Tibial nerve (tissue), 4 donors: ENCODE measurements around the gene PI4K2A. TPM values are rescaled to one million over a fixed set of nuclear protein-coding genes. Genes with fewer than 3 reads are reported as not detected.

Experiments used
- DNase-seq, 2 donors: peaks; one replicate each; pipeline ENCODE4 v3.0.0-alpha.2; 2019; ENCODE audit warnings: low spot score in 2 of 2
- H3K27ac ChIP-seq, 4 donors: fragments of 200-600 bp; sonication (generic) in 3 of 4; one replicate each; pipeline ENCODE4 v1.5.1; 2017 to 2019; ENCODE audit warnings: mild to moderate bottlenecking in 1 of 4
- H3K27me3 ChIP-seq, 2 donors: fragments of 200-600 bp; sonication (generic) in 1 of 2; one replicate each; pipeline versions ENCODE4 v1.5.1 to v1.6.0; 2017 to 2019
- H3K36me3 ChIP-seq, 3 donors: fragments of 200-600 bp; sonication (generic); one replicate each; pipeline ENCODE4 v1.5.1; 2018 to 2019
- H3K4me1 ChIP-seq, 4 donors: fragments of 200-600 bp; sonication (generic) in 3 of 4; one replicate each; pipeline ENCODE4 v1.5.1; 2017 to 2019
- H3K4me3 ChIP-seq, 4 donors: fragments of 200-600 bp; sonication (generic) in 3 of 4; one replicate each; pipeline ENCODE4 v1.5.1; 2017 to 2019; ENCODE audit warnings: mild to moderate bottlenecking in 1 of 4, moderate library complexity in 1 of 4
- H3K9me3 ChIP-seq, 4 donors: fragments of 200-600 bp; sonication (generic) in 3 of 4; one replicate each; pipeline ENCODE4 v1.5.1; 2017 to 2019
- EP300 ChIP-seq, 2 donors: sonication (generic); formaldehyde crosslinking; IDR thresholded peaks; one replicate each; pipeline ENCODE4 v1.6.1; 2017; ENCODE audit warnings: antibody characterized with exemption in 2 of 2, mild to moderate bottlenecking in 1 of 2
- POLR2A ChIP-seq, 2 donors: fragments of 450-650 bp; IDR thresholded peaks; one replicate each; pipeline ENCODE4 v1.6.1; 2017; ENCODE audit warnings: antibody characterized with exemption in 2 of 2, mild to moderate bottlenecking in 2 of 2, moderate library complexity in 2 of 2
- WGBS, 2 donors: methylation state at CpG; one replicate each; pipeline ENCODE4 v1.1.5; 2018; 5-methylcytosine and 5-hydroxymethylcytosine counted together
- total RNA-seq, 4 donors: library from RNA; depleted of rRNA; stranded (reverse); fragments of >200 nt; gene quantifications; one replicate each; pipeline ENCODE4 v1.1.0, GENCODE V29; 2016
- TF ChIP-seq, protein P1 (sequence below), 5 experiments: fragments of 200-600 bp in 3 of 5; fragments of 450-650 bp in 2 of 5; sonication (generic) in 3 of 5; IDR thresholded peaks; one replicate each; pipeline ENCODE4 v1.5.1; 2016 to 2019; ENCODE audit warnings: antibody characterized with exemption in 5 of 5, mild to moderate bottlenecking in 3 of 5, moderate library complexity in 2 of 5

The PI4K2A gene
- total RNA-seq, 4 donors from 2014 or later = 17.0 to 29.1 (median 21.0) TPM

DNA sequence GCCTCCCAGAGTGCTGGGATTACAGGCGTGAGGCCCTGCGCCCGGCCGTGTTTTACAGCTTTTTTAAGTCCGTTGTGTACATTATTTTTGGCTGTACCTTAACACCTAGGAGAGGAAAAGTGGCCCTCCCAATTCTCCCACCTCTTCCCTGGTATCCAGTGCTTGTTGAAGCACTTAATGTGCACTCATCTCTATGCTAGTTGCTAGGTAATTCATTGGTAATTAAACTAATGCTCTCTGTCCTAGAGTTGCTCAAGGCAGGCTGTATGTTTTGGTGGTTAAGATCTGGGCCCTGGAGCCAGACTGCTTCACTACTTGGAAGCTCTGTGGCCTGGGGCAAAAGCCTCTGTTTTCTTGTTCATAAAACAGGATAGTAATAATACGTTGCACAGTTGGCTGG lies 27.0 kb downstream of the PI4K2A start:
- Histone ChIP-seq H3K27me3 (no peaks in the 10 kb centered on the region), H3K9me3 (no peaks in the 10 kb centered on the region), H3K36me3 (peaks cover 0 to 88% (median 8%) of the 10 kb centered on the region in 3 donors), H3K4me1 (no peaks in the 10 kb centered on the region), H3K4me3 (no peak overlapping the region), H3K27ac (no peak overlapping the region)
- TF ChIP-seq POLR2A (IDR thresholded peaks at IDR 0.05) (no peak), EP300 (IDR thresholded peaks at IDR 0.05) (no peak)
- TF ChIP-seq, protein P1, sequence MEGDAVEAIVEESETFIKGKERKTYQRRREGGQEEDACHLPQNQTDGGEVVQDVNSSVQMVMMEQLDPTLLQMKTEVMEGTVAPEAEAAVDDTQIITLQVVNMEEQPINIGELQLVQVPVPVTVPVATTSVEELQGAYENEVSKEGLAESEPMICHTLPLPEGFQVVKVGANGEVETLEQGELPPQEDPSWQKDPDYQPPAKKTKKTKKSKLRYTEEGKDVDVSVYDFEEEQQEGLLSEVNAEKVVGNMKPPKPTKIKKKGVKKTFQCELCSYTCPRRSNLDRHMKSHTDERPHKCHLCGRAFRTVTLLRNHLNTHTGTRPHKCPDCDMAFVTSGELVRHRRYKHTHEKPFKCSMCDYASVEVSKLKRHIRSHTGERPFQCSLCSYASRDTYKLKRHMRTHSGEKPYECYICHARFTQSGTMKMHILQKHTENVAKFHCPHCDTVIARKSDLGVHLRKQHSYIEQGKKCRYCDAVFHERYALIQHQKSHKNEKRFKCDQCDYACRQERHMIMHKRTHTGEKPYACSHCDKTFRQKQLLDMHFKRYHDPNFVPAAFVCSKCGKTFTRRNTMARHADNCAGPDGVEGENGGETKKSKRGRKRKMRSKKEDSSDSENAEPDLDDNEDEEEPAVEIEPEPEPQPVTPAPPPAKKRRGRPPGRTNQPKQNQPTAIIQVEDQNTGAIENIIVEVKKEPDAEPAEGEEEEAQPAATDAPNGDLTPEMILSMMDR (IDR thresholded peaks at IDR 0.05) = no peak
- 88 to 90% methylated on average over 6 of the region's 6 CpGs for WGBS, 2 donors
- no peak for DNase-seq

DNA sequence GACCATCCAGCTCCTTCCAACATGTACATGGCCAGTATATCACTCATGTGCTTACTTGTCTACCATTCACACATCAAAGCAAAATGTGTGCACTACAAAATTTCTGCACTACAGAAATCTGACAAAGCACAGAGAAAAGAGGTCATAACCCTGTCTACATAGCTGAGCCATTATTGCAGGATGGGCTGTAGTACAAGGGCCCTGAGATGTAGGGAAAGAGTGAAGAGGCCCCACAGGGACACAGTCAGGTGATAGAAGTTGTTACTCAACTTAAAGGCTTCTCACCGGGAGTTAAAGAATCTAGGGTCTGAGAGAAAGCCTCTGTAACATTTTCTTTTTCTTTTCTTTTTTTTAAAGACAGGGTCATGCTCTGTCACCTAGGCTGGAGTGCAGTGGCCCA lies 29.1 kb downstream of the PI4K2A start:
- H3K27ac ChIP-seq = no peak overlapping the region
- H3K27me3 ChIP-seq = no peaks in the 10 kb centered on the region
- H3K36me3 ChIP-seq = peaks cover 0 to 81% (median 11%) of the 10 kb centered on the region in 3 donors
- DNase-seq = no peak
- WGBS, 2 donors = 76 to 78% methylated on average over 1 of the region's 1 CpG
- no peak overlapping the region for H3K4me3 ChIP-seq
- H3K9me3 ChIP-seq = no peaks in the 10 kb centered on the region
- TF ChIP-seq, protein P1 (IDR thresholded peaks at IDR 0.05) = no peak
- TF ChIP-seq POLR2A (IDR thresholded peaks at IDR 0.05) (no peak), EP300 (IDR thresholded peaks at IDR 0.05) (no peak)
- peaks cover 0 to 12% (median 0%) of the 10 kb centered on the region in 4 donors for H3K4me1 ChIP-seq

DNA sequence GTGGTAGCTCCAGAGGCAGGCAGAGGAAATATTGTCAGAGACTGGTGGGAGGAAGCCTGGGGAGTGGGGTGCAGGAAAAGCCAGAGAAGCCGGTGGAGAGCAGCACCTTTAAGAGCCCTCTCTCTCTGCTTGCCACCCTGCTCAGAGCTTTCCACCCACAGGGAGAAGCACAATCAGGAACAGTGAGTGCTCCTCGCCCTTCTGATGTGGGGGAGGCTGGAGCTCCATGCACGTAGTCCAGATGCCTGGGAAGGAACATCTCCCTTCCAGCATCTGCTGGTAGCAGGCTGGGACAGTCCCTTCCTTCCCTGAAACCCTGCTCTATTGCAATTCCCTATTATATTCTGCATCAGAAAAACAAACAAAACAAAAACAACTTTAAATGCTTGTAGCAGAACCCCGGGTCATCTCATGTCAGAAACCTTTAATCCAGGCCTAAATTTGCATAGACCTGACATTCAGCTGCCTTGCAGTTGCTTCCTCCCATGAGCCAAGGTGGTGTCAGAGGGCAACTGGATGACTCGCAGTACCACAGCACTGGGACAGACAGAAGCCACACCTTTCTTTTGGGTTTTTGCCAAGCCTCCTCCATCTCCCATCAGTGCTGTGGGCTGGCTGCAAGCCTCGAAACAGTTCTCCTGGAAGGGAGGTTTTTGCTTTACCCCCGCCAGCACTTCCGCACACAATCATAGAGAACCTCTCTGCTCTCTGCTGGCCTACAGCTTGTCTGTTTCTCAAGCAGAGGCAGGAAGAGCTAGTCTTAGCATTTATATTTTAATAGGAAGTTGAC lies 33.5 kb downstream of the PI4K2A start:
- H3K4me3 ChIP-seq = no peak overlapping the region
- peaks cover 2 to 81% (median 7%) of the 10 kb centered on the region in 3 donors for H3K36me3 ChIP-seq
- TF ChIP-seq POLR2A (IDR thresholded peaks at IDR 0.05) (no peak), EP300 (IDR thresholded peaks at IDR 0.05) (peak in 1 of 2 donors; percentile 42)
- TF ChIP-seq, protein P1 (IDR thresholded peaks at IDR 0.05) = no peak
- 57 to 68% methylated on average over 8 of the region's 8 CpGs for WGBS, 2 donors
- H3K9me3 ChIP-seq = no peaks in the 10 kb centered on the region
- peak; percentile 45 to 49 for DNase-seq
- H3K4me1 ChIP-seq = peaks cover 0 to 27% (median 2%) of the 10 kb centered on the region in 4 donors
- peak overlapping the region in 2 of 4 donors; percentile 59 to 64 for H3K27ac ChIP-seq
- H3K27me3 ChIP-seq = no peaks in the 10 kb centered on the region

DNA sequence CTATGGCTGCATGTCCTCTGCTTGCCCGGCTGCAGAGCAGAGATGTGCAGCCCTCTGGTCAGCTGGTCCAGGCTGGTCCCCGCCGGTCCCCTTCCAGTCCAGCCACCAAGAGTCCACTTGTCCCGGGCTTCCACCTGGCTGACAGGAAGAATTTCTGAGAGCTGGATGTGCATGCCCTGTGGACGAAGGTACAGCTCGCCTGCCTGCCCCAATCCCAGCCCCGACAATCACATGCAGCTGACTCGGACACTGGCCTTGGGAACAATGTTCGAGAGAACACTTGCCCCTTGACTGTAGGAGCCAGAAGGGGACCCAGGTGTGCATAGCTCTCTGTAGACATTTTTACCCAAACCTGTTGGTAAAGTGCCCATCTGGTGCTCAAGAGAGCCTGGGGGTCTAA lies 34.8 kb downstream of the PI4K2A start:
- TF ChIP-seq EP300 (IDR thresholded peaks at IDR 0.05) = no peak
- no peak for TF ChIP-seq POLR2A (IDR thresholded peaks at IDR 0.05)
- TF ChIP-seq, protein P1 (IDR thresholded peaks at IDR 0.05) = no peak
- no peak for DNase-seq
- 81 to 85% methylated on average over 6 to 8 of the region's 9 CpGs for WGBS, 2 donors
- H3K4me1 ChIP-seq = peaks cover 0 to 27% (median 2%) of the 10 kb centered on the region in 4 donors
- peaks cover 2 to 81% (median 4%) of the 10 kb centered on the region in 3 donors for H3K36me3 ChIP-seq
- H3K9me3 ChIP-seq = no peaks in the 10 kb centered on the region
- H3K27ac ChIP-seq = peak overlapping the region in 2 of 4 donors; percentile 13 to 64
- H3K27me3 ChIP-seq = no peaks in the 10 kb centered on the region
- no peak overlapping the region for H3K4me3 ChIP-seq
